Endothelial cell (in vitro differentiated cells): ENCODE data around the gene GBA2. TPM values are rescaled to one million over a fixed set of nuclear protein-coding genes. Genes with fewer than 3 reads are reported as not detected.
A peak's percentile ranks its signal among the peaks of the same experiment; 100 is the strongest.

Source experiments
- DNase-seq: peaks from one replicate; pipeline ENCODE4 v3.0.0; 2021; ENCODE audit warnings: low spot score
- H3K27ac Mint-ChIP-seq: one replicate; pipeline ENCODE4 v1.8.0; 2021; ENCODE audit warnings: mixed read lengths, inconsistent platforms; ENCODE audit not compliant: unreplicated experiment
- H3K27me3 Mint-ChIP-seq: one replicate; pipeline ENCODE4 v1.8.0; 2021; ENCODE audit warnings: mild to moderate bottlenecking, moderate library complexity, mixed read lengths, inconsistent platforms; ENCODE audit not compliant: unreplicated experiment
- H3K36me3 Mint-ChIP-seq: one replicate; pipeline ENCODE4 v1.8.0; 2021; ENCODE audit warnings: mild to moderate bottlenecking, low read depth, mixed read lengths, inconsistent platforms; ENCODE audit not compliant: unreplicated experiment
- H3K4me1 Mint-ChIP-seq: one replicate; pipeline ENCODE4 v1.8.0; 2021; ENCODE audit warnings: mild to moderate bottlenecking, mixed read lengths, inconsistent platforms; ENCODE audit not compliant: unreplicated experiment
- H3K4me3 Mint-ChIP-seq: one replicate; pipeline ENCODE4 v1.8.0; 2021; ENCODE audit warnings: mild to moderate bottlenecking, mixed read lengths, inconsistent platforms; ENCODE audit not compliant: unreplicated experiment
- H3K9me3 Mint-ChIP-seq: one replicate; pipeline ENCODE4 v1.8.0; 2021; ENCODE audit warnings: mixed read lengths, inconsistent platforms; ENCODE audit not compliant: unreplicated experiment
- CTCF ChIP-seq: fragments of 200-600 bp; sonication (generic); IDR thresholded peaks from one replicate; pipeline ENCODE4 v1.5.0; 2021; ENCODE audit warnings: antibody characterized with exemption; ENCODE audit not compliant: unreplicated experiment
- total RNA-seq: library from RNA; stranded (reverse); fragmentation: NEBNext Ultra II Directional; extraction: Animal tissue kit (Norgen Biotek cat#: 25700); gene quantifications from one replicate; pipeline ENCODE4 v1.2.1, GENCODE V29; 2021; ENCODE audit not compliant: unreplicated experiment

Gene GBA2
- total RNA-seq, 1 donor from 2014 or later, result 200 TPM

- H3K36me3 Mint-ChIP-seq, result peaks cover 32% of the 10 kb centered on the region
Observed at GRCh38 chr9:35756275-35757225, 7.5 kb upstream of the GBA2 start.

GRCh38 chr9:35755071-35755470 is 6.0 kb upstream of the GBA2 start:
- Mint-ChIP-seq H3K4me3 (peak overlapping the region; percentile 53), H3K4me1 (peaks cover 79% of the 10 kb centered on the region), H3K27me3 (peaks cover 25% of the 10 kb centered on the region), H3K9me3 (no peaks in the 10 kb centered on the region), H3K36me3 (peaks cover 38% of the 10 kb centered on the region), H3K27ac (peak overlapping the region; percentile 25)
- no peak for DNase-seq
- TF ChIP-seq CTCF, result no peak

More at GRCh38 chr9:35756275-35757225, 7.5 kb upstream of the GBA2 start:
- peak overlapping the region; percentile 92 for H3K4me3 Mint-ChIP-seq
- H3K27me3 Mint-ChIP-seq, result peaks cover 26% of the 10 kb centered on the region
- no peaks in the 10 kb centered on the region for H3K9me3 Mint-ChIP-seq
- peak; percentile 62 for DNase-seq
- peak overlapping the region; percentile 98 for H3K27ac Mint-ChIP-seq
- no peak for TF ChIP-seq CTCF
- H3K4me1 Mint-ChIP-seq, result peaks cover 75% of the 10 kb centered on the region

- peaks cover 38% of the 10 kb centered on the region for H3K36me3 Mint-ChIP-seq
- no peak for DNase-seq
- no peak for TF ChIP-seq CTCF
- H3K27me3 Mint-ChIP-seq, result peaks cover 24% of the 10 kb centered on the region
- H3K4me1 Mint-ChIP-seq, result peaks cover 79% of the 10 kb centered on the region
- peak within 1 kb of the TSS; percentile 68 for H3K4me3 Mint-ChIP-seq
- no peaks in the 10 kb centered on the region for H3K9me3 Mint-ChIP-seq
- H3K27ac Mint-ChIP-seq, result peak within 1 kb of the TSS; percentile 27
Observed at GRCh38 chr9:35754264-35754663, 5.2 kb upstream of the GBA2 start, which contains the start of gene MSMP. Gene MSMP (minus strand): TSS chr9:35754276. CDS start chr9:35754129, 147 bp downstream.

- H3K27me3 Mint-ChIP-seq, result peaks cover 21% of the 10 kb centered on the region
- peaks cover 38% of the 10 kb centered on the region for H3K36me3 Mint-ChIP-seq
- no peak for TF ChIP-seq CTCF
- H3K27ac Mint-ChIP-seq, result peak overlapping the region; percentile 27
- peak overlapping the region; percentile 68 for H3K4me3 Mint-ChIP-seq
- H3K9me3 Mint-ChIP-seq, result no peaks in the 10 kb centered on the region
- DNase-seq, result no peak
- peaks cover 72% of the 10 kb centered on the region for H3K4me1 Mint-ChIP-seq
Observed at GRCh38 chr9:35753466-35753865, 4.4 kb upstream of the GBA2 start.

GRCh38 chr9:35750256-35750531 is 1.2 kb upstream of the GBA2 start:
- Mint-ChIP-seq H3K36me3 (peaks cover 47% of the 10 kb centered on the region), H3K4me3 (peak overlapping the region; percentile 93), H3K27ac (peak overlapping the region; percentile 95), H3K27me3 (peaks cover 10% of the 10 kb centered on the region), H3K9me3 (no peaks in the 10 kb centered on the region), H3K4me1 (peaks cover 72% of the 10 kb centered on the region)
- DNase-seq, result no peak
- no peak for TF ChIP-seq CTCF
